ENCODE results near the gene NACAD.

- TF ChIP-seq, protein P1, sequence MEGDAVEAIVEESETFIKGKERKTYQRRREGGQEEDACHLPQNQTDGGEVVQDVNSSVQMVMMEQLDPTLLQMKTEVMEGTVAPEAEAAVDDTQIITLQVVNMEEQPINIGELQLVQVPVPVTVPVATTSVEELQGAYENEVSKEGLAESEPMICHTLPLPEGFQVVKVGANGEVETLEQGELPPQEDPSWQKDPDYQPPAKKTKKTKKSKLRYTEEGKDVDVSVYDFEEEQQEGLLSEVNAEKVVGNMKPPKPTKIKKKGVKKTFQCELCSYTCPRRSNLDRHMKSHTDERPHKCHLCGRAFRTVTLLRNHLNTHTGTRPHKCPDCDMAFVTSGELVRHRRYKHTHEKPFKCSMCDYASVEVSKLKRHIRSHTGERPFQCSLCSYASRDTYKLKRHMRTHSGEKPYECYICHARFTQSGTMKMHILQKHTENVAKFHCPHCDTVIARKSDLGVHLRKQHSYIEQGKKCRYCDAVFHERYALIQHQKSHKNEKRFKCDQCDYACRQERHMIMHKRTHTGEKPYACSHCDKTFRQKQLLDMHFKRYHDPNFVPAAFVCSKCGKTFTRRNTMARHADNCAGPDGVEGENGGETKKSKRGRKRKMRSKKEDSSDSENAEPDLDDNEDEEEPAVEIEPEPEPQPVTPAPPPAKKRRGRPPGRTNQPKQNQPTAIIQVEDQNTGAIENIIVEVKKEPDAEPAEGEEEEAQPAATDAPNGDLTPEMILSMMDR (IDR thresholded peaks at IDR 0.05) = no peak
- TF ChIP-seq POLR2A (IDR thresholded peaks at IDR 0.05) = no peak
Observed at GRCh38 chr7:45066409-45066808, 22.4 kb downstream of the NACAD start.
